Measurements from ENCODE around the gene HMGN5. TPM values are rescaled to one million over a fixed set of nuclear protein-coding genes. Genes with fewer than 3 reads are reported as not detected.

Gene HMGN5
- total RNA-seq, 1 donor from 2014 or later: 0.96 TPM

DNA sequence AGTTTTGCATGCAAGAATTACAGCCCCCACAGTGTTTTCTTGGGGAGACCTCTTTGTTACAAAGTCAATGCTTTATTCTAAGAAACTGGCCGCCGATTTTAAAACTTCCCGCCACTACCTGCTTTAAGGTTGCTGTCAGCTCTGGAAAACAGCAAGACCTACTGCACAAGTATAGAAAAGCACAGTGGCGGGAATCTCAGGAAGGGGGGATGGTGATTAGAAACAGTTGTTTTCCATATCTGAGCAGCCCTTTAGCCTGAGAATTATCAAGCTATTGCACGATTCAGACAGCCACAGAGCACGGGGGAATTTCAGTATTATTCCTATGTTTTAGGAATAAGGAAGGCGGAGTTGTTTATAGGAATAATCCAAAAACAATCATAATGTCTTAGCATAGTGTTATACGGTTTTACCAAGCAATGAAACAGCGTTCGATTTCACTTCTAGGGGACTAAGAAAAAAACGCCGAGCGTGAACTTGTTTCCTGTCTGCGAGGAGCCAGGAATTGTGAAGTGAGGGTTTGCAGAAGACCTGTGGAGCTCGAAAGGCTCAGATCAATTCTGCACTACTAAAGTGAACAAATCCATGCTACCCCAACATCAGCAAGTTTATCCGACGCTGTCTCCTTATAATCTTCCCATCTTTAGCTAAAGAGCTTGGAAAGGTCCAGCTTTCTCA, 81.3 kb downstream of the HMGN5 start:
- no peaks in the 10 kb centered on the region for H3K27me3 ChIP-seq (ENCODE audit: control insufficient read depth, insufficient read depth, low read length)
- no peaks in the 10 kb centered on the region for H3K36me3 ChIP-seq (ENCODE audit: control insufficient read depth, insufficient read depth, low read length)
- no peak for TF ChIP-seq CTCF (IDR thresholded peaks at IDR 0.05; ENCODE audit: insufficient read depth, low read length, poor library complexity, severe bottlenecking)
- peak overlapping the region; percentile 54 for H3K4me3 ChIP-seq (ENCODE audit: low read depth, low read length)
- DNase-seq (ENCODE audit: low read depth): no peak

DNA sequence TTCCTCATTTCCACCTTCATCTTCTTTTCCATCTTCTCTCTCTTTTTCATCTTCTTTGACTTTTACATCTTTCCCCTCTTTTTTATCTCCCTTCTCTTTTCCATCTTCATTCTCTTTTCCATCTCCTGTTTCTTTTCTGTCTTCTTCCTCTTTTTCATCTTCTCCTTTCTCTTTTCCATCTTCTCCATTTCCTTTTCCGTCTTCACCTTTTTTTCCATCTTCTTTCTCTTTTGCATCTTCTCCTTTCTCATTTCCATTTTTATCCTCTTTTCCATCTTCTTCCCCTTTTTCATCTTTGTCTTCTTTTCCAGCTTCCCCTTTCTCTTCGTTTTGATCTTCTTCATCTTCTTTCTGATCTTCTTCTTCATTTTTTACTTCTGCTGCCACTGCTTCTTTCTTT, 87.0 kb downstream of the HMGN5 start:
- Histone ChIP-seq H3K27me3 (ENCODE audit: control insufficient read depth, insufficient read depth, low read length) (no peaks in the 10 kb centered on the region), H3K4me3 (ENCODE audit: low read depth, low read length) (no peak overlapping the region), H3K36me3 (ENCODE audit: control insufficient read depth, insufficient read depth, low read length) (no peaks in the 10 kb centered on the region)
- no peak for DNase-seq (ENCODE audit: low read depth)
- no peak for TF ChIP-seq CTCF (IDR thresholded peaks at IDR 0.05; ENCODE audit: insufficient read depth, low read length, poor library complexity, severe bottlenecking)

GRCh38 chrX:81110286-81110685, 91.4 kb downstream of the HMGN5 start:
- H3K36me3 ChIP-seq (ENCODE audit: control insufficient read depth, insufficient read depth, low read length): no peaks in the 10 kb centered on the region
- no peak for DNase-seq (ENCODE audit: low read depth)
- no peak for TF ChIP-seq CTCF (IDR thresholded peaks at IDR 0.05; ENCODE audit: insufficient read depth, low read length, poor library complexity, severe bottlenecking)
- no peak overlapping the region for H3K4me3 ChIP-seq (ENCODE audit: low read depth, low read length)
- no peaks in the 10 kb centered on the region for H3K27me3 ChIP-seq (ENCODE audit: control insufficient read depth, insufficient read depth, low read length)

DNA sequence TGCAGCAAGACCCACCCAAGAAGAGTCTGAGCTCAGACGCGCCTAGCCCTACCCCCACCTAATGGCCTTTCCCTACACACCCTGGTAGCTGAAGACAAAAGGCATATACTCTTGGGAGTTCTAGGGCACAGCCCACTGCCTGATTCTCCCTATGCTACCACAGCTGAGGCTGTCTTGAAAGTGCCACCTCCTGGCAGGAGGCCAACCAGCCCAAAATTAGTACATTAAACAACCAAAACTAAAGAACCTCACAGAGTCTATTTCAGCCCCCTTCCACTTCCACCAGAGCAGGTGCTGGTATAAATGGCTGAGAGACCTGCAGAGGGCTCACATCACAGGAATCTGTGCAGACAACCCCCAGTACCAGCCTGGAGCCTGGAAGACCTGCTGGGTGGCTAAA, 119.1 kb downstream of the HMGN5 start:
- no peaks in the 10 kb centered on the region for H3K27me3 ChIP-seq (ENCODE audit: control insufficient read depth, insufficient read depth, low read length)
- no peak for DNase-seq (ENCODE audit: low read depth)
- TF ChIP-seq CTCF (IDR thresholded peaks at IDR 0.05; ENCODE audit: insufficient read depth, low read length, poor library complexity, severe bottlenecking): no peak
- H3K4me3 ChIP-seq (ENCODE audit: low read depth, low read length): no peak overlapping the region
- no peaks in the 10 kb centered on the region for H3K36me3 ChIP-seq (ENCODE audit: control insufficient read depth, insufficient read depth, low read length)

Other genes starting within 250 kb of the HMGN5 start
- 32.9 and 33.5 TPM in 2 replicates for gene SH3BGRL, start 189 bp upstream of the HMGN5 start, total RNA-seq

Measured in kidney epithelial cell (primary cell).